ENCODE data around the gene OXER1.
A peak's percentile ranks its signal among the peaks of the same experiment; 100 is the strongest.

OXER1 gene

DNA sequence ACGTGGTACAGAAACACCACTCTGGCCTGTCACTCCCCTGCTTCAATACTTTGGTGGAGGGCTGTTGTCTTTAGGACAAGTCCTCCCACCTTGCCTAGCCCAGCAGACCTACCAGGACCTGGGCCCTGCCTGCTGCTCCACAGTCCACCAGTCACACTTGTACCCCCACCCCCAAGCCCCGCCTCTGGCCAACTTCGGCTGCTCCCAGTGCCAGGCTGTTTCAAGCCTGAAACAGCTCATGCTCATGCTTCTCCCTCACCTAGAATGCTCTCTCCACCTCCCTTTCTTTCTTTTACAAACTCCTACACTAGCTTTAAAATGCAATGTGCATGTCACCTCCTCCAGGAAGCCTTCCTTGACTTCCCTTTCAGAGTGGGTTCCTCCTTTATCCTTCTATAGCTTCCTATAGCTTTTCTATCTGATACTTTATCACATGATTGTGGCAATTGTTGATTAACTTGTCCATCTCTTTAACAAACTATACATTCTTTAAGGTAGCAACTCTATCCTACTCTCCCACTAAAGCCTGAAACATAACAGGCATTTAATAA lies 4.8 kb upstream of the OXER1 start:
- DNase-seq = no peak

DNA sequence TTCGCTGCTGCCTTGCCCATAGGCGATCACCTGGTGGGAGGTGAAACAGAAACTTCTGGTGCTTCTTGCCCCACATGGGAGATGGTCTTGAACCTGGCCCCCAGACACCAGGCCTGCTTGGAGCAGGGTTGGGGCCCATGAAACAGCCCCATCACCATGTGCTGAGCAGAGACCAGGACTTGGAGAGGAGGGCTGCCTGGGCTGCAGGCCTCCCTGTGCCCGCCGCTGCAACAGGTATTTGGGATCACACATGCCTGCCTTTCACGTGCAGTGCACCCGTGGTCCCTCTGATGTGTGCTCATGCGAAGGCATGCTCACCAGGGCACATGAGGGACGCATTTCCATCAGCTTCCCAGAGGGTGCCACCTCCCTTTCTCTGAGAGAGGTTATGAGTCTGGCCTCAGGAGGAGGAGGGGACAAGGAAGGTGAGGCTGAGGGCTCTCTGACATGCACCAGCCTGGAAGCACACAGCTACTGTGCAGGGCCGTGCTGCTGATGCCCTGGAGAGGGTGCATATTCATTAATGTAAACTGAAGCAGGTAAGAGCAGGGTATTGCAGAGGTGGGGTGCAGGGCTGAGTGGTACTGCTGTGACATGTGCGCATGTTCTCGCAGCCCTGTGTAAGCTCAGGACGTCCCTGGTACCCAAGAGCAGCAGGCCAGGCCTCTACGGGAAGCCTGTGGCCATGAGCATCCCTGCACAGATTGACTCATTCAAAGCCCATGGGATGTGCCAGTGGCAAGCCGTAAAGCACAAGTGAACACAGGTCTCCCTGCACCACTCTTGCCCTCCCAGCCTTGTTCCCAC lies 4.2 kb upstream of the OXER1 start:
- no peak for DNase-seq

DNA sequence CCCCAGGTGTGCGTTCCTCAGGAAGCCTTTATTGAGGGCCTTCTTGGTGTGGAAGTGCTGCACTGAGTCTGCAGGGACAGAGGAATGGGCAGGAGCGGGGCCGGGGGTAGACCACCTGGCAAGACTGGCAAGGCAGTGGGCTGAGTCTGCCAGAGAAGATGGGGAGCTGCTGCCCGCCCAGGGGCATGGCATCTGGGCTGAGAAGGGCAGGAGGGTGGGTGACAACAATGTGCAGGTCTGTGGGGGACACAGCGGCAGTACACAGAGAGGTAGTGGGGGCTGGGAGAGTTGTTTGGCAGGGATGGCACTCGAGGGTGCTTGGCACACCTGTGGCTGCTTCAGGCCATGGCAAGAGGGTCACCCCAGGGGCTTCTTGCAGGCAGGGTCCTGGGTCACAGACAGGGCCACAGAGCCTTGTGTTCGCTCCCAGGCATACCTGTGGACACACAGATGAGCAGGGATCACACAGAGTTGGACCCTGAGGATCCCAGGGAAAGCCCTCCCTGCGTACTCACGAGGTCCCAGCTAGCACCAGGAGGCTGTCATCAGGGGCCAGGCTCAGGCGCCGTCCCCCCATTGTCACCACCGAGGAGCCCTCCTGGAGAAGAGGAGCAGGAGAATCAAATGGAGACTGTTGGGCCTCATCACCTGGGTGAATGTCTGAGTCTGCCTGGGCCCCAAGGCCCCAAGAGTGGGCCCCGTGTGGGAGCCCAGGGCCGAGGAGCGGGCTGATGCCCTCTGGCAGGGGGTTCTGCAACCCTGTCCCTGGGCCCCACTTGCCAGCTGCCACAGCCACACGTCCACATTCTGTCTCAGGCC lies 3.4 kb upstream of the OXER1 start:
- no peak for DNase-seq

DNA sequence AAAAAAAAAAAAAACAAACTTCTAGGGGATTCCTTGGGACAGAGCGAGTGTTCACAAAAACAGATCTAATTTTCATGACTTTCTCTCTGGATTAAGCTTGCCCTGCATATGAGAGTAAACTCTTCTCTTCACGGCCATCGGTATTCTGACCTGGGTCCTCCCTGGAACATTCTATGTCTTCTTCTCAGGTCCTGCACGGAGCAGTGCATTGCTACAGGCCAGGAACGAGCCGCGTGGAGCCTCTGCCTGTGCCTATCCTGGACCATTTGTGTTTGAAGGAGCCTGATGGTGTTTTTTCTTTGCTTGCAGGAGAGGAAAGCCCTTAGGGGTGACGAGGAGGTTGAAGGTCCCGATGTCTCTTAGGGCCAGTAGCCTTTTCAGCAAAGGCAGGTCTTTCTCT lies 1.8 kb upstream of the OXER1 start:
- DNase-seq = no peak

DNA sequence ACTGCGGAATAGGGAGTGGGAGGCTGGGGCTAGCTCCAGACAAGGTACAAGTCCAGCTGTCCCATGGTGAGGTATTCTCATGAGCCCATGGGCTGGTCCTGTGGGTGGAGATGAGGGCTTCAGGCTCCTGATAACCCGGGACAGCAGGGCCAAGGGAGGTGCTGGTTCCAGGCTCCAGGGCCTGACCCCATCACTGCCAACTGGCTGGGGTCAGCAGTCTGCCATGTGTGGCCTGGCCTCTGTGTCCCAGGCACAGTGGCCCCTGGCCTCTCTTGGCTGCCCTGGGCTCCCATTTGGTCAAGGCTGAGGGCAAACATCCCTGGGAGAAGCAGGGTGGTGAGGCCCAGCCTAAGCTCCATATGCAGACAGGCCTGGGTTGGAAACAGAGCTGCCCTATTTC lies 966 bp upstream of the OXER1 start:
- DNase-seq = no peak

DNA sequence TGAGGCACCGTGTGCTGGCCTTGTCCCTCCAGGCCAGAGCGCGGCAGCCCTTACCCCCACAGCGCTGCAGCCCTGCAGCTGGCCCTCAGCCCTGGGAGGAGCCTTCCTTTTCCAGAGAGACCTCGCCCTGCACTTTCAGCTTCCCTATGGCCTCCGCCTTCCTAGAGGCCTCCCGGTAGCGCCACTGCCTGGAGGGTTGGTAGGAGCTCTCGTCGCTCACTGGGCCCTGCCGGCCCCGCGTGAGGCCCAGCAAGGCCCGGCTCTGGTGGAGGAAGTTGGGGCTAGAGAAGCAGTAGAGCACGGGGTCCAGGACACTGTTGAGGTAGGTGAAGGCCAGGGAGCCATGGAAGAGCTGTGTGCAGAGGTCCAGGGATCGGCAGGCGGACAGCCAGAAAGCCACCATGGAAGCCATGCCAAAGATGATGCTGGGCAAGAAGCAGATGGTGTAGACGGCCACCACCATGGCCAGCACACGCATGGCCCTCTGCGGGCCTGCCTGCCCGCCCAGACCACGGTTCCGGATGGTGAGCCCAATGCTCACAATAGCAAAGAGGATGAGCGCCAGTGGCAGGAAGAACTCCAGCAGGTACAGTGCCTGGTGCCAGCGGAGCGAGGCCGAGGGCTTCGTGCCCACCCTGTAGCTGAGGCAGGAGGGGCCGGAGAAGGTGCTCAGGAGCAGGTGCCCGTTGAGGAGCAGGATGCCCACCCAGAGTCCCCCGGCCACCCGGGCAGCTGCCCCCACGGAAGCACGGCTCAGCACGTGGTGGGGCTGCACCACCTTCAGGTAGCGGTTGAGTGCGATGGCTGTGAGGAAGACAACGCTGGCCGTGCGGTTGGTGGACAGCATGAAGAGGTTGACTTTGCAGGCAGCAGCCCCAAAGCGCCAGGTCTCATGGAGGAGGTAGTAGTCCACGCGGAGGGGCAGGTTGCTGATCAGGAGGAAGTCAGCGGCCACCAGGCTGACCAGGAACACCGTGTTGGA lies 821 bp downstream of the OXER1 start:
- no peak for DNase-seq

DNA sequence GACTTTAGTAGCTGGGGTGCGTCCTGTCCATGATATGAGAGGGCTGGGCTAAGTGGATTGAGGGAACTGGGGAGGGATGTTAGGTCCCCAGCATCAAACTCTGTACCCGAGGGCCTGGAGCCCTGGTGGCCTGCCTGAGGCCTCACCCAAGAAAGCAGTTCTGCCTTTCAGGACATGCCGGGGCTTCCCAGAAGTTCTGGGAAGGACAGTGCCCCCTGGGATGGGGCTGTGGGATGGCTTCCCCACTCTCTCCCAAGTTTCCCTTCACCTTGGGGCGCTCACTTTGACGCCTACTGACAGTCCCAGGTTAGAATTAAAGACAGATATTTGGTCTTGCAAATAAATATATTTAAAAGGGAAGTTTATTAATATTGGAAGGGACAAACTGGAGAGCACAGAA lies 1.8 kb downstream of the OXER1 start:
- DNase-seq = no peak

DNA sequence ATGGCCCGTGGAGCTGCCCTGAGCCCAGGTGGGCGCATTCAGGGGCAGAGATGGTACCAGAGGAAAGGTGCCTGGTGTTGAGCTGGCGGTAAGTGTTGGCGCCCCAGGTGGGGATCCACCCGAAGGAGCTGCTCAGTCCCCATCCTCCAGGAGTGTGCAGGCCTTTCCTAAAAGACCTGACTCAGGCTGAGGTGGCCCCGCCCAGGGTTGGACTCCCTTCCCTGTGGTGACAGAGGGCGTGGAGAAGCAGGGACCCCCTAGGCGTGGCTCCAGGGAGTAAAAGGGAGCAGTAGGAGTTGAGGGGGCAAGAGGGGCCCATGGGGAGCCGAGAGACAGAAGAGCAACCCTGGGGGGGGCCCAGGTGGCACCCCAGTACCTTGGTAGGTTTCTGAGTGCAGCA lies 2.4 kb downstream of the OXER1 start:
- no peak for DNase-seq

DNA sequence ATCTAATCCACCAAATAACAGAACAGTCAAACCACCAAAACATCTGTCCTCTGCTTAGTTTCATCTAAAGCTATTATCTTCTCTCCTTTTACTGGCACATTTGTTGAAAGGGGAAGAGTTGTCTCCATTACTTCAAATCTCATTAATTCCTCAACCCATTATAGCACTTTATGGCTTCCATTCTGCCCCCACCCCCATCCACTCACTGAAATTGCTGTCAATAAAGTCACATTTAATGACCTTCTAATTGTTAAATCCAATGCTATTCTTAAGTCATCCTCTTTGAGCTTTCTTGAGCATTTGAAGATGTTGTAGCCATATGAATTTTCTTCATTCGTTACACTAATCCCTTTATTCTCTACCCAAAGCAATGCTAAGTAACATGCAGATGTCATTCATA lies 5.2 kb downstream of the OXER1 start:
- DNase-seq = no peak

DNA sequence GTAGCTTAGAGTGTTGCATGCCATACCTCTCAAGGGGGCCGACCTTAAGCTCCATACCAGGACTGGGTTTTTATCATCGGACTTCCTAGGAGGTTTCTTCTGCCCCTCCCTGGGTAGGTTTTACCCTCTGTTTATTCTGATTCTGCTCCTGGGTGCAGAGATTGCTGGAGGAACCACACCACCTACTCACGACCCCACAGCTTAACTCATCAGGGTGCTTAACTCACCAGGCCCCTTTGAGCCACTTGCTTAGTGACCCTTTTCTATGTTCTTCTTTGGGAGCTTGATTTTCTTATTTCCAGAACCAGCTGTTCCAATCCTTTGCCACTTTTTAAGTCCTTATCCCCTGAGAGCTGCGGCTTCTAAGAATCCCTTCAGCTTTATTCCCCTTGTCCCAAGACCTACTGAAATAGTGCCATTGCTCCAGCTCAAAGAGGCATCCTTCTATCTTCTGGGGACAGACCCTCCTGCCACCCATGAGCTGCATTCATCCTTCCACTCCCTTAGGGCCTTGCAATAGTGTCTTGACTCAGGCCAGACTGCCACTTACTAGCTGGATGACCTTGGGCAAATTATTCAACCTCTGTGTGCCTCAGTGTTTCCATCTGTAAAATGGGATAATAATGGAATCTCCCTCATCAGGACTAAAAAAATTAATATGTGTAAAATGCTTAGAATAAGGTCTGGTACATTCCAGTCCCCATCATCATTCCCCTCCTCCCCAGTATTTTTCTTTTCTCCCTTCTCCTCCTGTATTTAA lies 5.8 kb downstream of the OXER1 start:
- DNase-seq = no peak

DNA sequence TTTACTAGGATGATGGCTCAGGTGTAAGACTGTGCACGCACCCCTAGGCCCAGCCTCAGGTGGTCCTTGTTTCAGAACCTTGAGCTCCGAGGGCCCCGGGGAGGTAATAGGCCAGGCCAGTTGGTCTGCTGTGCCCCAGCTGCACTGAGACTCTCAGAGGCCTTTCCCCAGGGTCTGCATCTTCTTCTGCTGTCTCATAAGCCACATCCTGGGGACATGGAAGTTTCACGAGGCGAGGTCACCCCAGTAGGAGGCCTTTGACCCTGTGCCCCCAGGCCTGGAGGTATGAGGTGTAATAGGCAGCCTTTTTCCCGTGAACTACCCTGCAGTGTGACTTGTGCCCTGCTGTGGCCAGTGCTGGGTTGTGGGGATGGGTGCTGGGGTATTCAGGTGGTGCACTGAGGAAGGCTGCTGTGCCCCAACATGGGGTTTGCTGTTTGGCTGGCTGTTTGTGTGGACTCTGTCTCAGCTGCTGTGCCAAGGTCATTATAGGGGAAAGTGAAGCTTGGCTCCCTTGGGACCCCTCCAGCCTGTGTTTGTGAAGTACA lies 6.9 kb downstream of the OXER1 start:
- no peak for DNase-seq

DNA sequence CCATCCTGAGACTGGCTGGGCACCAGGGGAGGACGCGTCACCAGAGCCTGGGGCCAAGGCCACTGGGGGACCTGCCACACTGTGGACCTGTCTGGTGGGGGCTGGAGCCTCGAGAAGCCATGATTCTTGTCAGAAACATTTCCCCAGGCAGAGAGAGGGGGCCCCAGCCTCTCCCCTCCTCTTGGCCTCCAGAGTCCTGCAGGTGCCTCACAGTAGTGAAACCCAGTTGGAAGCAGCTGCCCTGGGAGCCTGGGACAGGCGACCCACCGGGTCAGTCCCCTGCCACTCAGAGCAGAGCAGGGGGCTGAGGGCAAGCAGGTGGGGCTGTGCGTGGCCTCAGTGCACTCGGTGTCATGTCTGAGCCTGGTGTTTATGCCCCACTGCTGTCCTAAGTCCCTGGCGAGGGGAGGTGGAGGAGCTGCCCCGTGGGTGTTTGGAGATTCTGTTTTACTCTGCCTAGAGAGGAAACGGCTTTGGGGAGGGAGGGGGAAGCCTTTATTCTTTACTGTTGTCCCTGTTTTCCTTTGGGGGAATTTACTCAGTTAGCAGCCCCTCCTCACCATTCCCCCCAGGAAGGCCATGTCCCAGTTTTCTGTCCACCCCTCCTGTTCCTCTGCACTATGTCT lies 7.7 kb downstream of the OXER1 start:
- no peak for DNase-seq

DNA sequence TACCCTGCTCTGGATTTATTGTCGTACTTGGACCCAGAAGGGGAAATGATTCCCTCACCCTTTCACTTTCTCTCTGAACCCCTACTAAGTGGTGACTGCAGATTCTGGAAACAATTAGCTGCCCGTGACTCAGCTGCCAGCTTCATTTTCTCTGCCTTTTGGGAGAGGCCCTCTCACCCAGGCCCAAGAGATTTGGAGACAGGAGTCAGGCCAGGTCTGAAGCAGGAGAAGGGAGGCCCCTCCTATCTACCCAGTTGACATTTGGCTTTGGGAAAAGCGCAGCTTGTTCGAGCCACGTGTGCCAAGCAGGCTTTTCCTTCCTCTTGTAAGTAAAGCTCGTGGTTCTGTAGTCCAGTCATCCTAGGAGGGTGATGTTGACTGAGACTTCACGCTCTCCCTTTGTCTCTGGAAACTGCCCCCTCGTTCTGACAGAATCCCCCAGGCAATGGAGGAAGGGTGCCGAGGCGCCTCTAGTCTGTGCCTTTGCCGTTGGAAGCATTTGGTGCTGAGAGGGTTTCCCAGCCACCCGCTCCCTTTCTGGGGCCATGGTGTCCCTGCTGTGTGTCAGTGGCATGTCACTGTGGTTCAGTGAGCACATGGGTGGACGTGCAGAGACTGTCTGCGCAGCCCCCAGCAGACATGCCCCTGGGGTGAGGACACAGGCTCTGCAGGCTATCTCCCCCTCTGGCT lies 8.6 kb downstream of the OXER1 start:
- DNase-seq = peak; percentile 18

DNA sequence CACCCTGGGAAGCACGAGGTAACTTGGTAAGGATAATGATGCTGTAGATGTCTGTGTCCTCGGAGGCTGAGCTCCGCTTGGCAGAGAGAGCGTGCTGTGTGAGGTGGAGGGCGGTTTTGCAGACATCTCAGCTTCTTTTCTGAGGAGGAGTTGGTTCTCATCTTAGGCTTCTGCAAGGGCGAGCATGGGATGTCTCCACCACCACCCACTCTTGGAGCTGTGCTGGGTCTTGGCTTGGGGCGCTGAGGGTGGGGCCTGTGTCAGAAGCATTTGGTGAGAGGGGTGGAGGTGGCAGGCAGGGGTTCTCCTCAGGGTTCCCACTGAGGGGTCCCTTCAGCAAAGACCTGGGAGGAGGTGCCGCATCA lies 9.2 kb downstream of the OXER1 start:
- no peak for DNase-seq

DNA sequence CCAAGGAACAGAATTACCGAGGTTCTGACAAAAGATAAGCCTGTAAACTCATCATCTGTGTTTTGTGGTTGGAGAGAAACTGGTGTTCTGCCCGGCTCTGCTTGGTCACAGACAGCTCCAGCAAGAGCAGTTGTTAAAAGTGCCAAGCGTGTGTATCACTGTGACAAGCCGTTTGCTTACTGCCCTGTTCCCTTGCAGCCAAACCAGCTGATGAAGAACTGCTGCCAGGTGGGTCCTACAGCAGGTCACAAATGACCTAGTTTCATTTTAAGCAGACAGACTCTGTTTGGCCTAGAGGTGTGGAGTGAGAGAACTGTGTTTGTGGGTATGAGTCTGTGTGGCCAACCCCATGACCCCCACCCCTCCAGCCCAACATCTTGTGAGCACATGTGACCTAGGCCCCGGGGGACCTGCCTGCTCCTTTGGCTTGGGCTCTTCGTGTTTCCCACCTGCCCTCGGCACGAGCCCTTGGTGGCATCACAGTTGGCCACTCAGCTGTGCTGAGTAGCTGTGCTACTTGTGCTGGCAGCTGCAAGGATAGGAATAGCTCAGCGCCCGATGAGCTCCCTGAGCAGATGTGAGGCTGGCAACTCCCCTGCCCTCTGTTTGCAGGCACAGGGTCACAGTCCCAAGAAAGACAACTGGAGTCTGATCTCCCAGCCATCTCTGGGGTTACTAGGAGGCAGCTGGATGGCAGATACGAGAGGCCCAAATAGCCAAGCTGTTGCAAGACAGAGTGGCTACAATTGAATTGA lies 9.7 kb downstream of the OXER1 start:
- peak; percentile 73 for DNase-seq

DNA sequence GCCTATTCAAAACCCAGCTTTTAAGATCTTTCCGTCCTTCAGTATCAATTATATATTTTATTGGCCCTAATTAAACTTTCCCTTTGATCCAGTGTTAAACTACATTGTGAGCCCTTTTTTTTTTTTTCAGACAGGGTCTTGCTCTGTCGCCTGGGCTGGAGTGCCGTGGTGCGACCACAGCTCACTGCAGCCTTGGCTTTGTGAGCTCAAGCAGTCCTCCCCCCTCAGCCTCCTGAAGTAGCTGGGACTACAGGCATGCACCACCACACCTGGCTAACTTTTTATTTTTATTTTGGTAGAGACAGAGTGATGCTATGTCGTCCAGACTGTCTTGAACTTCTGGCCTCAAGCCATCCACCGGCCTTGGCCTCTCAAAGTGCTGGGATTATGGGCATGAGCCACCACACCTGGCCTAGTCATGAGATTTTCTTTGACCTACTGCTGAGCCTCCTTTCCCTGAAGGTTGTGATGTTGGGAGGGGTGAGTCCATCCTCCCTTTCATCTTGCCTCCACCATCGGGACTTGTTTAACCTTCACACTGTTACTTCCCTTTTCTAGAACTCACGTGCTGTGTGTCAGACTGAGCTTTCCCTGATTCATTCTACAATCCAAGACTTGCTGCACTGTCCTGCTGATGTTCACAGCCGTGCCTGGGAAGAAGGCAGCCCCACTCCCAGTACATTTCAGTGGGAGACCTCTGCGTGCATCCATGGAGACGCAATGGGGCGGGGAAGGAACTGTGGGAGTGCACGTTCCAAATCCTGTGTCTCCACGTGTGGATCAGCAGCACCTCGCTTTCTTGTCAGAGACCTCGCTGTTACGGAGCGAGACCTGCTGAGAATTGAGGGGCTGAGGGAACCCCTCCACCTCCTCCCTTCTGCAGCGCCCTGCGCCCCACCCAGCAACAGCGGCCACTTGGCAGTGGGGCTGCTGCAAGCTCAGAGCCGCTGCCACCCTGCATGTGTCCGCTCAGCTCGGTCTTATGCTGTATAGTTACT lies 10.8 kb downstream of the OXER1 start:
- DNase-seq = peak; percentile 73

DNA sequence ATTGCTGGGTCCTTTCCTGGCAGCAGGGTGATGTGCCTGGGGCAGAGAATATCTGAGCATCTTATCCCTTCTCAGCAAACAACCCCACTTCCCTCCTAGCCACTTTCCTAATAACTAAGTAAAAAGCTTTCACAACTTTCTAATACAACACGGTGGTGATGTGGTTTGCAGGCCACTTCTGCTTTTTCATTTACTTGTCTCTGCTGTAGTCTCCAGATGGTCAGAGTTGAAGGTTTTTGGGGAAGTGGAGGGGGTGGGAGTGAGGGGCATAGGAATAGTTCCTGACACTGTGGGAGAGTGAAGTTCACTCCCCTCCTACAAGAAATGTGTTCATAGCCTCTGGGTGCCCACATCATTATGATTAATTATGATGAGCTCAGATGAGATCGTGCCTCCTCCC lies 11.6 kb downstream of the OXER1 start:
- peak; percentile 95 for DNase-seq

DNA sequence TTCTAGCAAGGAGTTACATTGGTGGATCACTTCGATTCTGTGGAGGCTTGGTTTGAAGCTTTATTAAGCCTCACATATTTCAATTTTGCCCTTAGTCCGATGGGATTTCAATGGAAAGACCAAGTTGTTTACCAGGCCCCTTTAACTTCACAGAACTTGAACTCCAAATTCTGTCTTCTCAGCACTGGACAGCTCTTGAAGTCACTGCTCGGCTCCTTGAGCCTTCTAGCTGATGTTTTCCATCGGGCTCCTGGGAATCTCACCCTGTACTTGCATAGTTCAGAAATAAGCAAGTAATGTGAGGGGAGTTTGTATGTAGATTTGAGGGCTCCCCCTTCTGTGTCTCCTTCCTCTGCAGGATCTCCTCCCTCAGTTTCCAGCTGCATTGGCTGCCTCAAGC lies 15.1 kb downstream of the OXER1 start:
- DNase-seq = no peak

DNA sequence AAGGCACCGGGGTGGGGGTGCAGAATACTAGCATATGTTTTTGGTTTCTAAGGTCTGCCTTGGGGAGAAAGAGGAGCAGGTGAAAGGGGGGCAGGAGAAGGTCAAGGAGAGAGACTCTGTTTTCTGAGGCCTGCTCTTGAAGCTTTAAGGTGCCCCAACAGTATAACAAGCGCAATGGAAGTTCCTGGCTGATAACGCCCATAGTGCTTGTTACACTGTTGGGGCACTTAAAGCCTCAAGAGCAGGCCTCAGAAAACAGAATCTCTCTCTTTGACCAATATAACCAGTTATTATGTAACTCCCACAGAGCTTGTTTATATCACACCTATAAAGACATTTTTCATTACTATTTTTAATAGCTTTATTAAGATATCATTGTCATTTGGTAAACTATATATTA lies 16.5 kb downstream of the OXER1 start:
- DNase-seq = no peak

Measured in hematopoietic multipotent progenitor cell treated with erythropoietin and hydrocortisone succinate and interleukin-3 and kit ligand, for 4 days (in vitro differentiated cells).